DND-41 (cell line): ENCODE measurements around the gene TUT4.

Source experiments
- CTCF ChIP-seq: IDR thresholded peaks from 2 replicates; pipeline ENCODE4 v1.5.1; 2012; ENCODE audit warnings: borderline replicate concordance, low read length, moderate library complexity, mild to moderate bottlenecking; ENCODE audit not compliant: poor library complexity, severe bottlenecking; ENCODE audit errors: extremely low read depth
- EZH2 ChIP-seq: IDR thresholded peaks from 3 replicates; pipeline ENCODE4 v1.6.1; 2012; ENCODE audit warnings: borderline replicate concordance, low read depth, mild to moderate bottlenecking, moderate library complexity, low read length, inconsistent platforms; ENCODE audit not compliant: severe bottlenecking

- TF ChIP-seq CTCF (no peak), EZH2 (no peak)
Measured at GRCh38 chr1:52546852-52547251, 6.0 kb downstream of the TUT4 start.
